ENCODE measurements around the gene SHC4.

DNA sequence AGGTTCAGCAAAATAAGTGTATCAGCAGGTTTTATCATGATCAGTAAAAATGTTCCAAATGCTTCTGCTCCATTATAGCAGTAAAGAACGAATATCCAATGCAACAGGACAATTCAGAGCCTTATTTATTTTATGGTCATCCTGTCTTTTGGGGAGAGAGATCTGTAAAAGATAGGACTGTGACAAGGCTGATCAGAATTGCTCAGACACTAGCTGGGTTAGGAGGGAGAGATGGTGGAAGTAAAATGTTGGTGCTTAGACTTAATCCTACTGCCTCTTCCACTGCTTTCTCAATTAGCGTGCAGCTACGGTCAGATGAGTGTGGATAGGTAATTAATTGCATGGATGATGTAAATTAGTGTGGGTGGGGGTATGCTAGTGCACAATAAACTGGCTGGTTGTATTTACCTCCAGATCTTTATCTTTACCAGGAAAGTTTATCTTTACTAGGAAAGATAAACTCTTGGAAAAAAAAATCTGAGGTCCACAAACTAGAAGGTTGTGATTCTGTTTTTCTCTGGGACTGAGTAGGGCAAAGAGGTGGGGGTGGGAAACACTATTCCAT, 83.6 kb downstream of the SHC4 start:
- TF ChIP-seq POLR2A (IDR thresholded peaks at IDR 0.05; ENCODE audit: extremely low read depth, insufficient read length) (no peak), MYC (IDR thresholded peaks at IDR 0.05; ENCODE audit: low read depth, low read length) (no peak)
- TF ChIP-seq, protein P1, sequence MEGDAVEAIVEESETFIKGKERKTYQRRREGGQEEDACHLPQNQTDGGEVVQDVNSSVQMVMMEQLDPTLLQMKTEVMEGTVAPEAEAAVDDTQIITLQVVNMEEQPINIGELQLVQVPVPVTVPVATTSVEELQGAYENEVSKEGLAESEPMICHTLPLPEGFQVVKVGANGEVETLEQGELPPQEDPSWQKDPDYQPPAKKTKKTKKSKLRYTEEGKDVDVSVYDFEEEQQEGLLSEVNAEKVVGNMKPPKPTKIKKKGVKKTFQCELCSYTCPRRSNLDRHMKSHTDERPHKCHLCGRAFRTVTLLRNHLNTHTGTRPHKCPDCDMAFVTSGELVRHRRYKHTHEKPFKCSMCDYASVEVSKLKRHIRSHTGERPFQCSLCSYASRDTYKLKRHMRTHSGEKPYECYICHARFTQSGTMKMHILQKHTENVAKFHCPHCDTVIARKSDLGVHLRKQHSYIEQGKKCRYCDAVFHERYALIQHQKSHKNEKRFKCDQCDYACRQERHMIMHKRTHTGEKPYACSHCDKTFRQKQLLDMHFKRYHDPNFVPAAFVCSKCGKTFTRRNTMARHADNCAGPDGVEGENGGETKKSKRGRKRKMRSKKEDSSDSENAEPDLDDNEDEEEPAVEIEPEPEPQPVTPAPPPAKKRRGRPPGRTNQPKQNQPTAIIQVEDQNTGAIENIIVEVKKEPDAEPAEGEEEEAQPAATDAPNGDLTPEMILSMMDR (IDR thresholded peaks at IDR 0.05; ENCODE audit: low read depth, low read length) = no peak
- TF ChIP-seq, protein P2, sequence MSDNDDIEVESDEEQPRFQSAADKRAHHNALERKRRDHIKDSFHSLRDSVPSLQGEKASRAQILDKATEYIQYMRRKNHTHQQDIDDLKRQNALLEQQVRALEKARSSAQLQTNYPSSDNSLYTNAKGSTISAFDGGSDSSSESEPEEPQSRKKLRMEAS (IDR thresholded peaks at IDR 0.05; ENCODE audit: low read depth, low read length) = no peak
